Pulmonary artery endothelial cell (primary cell): ENCODE results near the gene SMIM20. TPM values are rescaled to one million over a fixed set of nuclear protein-coding genes. Genes with fewer than 3 reads are reported as not detected.

Source experiments
- DNase-seq: peaks from one replicate; pipeline ENCODE4 v3.0.0-alpha.2; 2011; ENCODE audit warnings: low read depth, low spot score
- total RNA-seq: library from RNA; depleted of rRNA; stranded (reverse); fragments of >200 nt; gene quantifications from 2 replicates; pipeline ENCODE4 v1.2.3, GENCODE V29; 2014

Gene SMIM20
- total RNA-seq, 1 donor from 2014 or later = 24.6 TPM

DNA sequence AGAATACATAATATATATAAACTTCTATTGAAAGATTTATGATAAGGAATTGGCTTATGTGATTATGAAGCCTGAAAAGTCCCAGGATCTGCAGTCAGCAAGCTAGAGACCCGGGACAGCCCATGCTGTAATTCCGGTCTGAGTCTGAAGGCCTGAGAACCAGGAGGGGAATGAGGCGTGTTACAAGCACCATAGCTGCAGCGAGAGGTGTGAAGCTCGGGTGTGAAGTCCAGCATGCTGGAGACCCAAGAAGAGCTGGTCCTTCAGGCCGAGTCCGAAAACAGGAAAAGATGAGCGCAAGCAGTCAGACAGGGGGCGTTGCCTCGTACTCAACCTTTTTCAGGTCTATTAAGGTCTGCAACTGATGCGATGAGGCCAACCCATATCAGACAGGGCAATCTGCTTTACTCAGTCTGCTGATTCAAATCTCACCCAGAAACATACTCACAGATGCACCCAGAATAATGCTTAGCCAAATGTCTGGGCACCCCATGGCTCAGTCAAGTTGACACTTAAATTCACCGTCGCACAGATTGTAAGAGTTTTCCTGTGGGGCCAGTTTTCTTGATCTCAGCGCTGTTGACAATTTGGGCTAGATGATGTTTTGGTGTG, 40.4 kb downstream of the SMIM20 start:
- DNase-seq = no peak

DNA sequence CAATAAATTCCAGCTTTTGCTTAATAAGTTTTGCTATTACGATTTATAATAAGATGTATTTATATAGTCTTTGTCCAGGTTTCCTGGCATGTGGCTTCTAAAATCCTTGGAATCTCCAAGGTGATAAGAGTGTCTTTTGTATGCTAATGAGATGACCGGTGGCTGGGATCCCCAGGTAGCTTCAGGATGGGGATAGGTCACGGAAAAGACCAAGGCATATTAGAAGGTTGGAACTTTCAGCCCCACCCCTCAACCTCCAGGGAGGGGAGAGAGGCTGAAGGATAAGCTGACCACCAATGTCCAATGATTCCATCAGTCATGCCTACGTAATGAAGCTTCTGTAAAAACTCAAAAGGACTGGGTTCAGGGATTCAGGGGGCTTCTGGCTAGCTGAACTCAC, 41.7 kb downstream of the SMIM20 start:
- no peak for DNase-seq

DNA sequence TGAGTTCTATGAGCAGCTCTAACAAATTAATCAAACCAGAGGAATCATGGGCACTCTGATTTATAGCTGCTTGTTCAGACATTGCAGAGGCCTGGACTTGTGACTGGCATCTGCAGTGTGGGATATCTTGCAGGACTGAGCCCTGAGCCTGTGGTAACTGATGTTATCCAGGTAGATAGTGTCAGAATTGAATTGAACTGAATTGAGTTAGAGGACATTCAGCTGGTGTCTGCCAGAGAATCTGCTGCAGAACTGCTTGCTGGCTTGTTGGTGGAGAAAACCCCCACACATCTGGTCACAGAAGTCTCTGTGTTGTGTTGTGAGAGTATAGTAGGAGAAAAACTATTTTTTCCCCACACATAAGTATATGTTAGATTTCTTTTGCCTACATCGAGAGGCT, 42.2 kb downstream of the SMIM20 start:
- DNase-seq = no peak

DNA sequence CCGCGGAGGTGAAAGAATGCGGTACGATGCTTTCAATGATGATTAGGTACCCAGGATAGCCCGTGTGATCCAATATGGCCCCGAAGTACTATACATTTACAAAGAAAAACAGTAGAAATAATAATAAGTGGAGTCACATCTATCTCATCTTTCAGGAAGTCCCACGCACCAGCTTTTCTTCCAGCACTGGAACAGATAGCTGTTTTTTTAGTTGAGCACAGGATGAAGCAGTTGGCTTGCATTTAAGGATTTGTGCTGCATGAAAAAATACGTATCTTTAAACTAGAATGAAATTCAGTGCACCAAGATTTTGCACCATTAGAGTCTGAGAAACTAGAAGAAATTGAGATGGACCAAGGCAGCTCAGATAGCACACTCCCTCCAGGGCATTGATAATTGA, 44.1 kb downstream of the SMIM20 start:
- DNase-seq = no peak

DNA sequence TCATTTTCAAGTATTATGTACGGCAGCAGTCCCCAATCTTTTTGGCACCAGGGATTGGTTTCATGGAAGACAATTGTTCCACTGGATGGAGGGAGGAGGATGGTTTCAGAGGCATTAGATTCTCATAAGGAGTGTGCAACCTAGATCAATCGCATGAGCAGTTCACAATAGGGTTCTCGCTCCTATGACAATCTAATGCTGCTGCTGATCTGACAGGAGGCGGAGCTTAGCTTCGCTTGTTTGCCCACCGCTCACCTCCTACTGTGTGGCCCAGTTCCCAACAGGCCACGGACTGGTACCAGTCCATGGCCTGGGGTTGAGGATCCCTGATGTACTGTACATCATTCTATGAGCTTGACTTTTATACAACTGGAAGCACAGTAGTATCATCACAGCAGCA, 48.4 kb downstream of the SMIM20 start:
- no peak for DNase-seq

DNA sequence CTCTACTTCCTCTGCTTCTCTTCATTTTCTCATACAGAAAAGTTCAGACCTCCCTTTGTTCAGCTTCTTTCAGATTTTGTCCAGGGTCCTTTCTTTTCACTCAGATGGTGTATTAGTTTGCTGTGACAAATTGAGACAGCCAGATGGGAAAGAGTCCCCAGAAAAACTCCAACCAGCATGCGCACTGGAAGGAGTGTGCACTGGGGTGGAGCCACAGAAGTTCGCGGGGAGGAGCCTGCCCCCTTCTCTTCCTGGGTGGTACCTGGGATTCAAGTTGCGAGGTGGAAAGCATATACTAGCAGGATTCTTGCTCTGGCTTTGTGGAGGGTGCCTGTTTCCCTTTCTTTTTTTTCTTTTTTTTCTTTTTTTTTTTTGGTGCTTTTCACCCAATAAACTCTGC, 51.6 kb downstream of the SMIM20 start:
- no peak for DNase-seq

DNA sequence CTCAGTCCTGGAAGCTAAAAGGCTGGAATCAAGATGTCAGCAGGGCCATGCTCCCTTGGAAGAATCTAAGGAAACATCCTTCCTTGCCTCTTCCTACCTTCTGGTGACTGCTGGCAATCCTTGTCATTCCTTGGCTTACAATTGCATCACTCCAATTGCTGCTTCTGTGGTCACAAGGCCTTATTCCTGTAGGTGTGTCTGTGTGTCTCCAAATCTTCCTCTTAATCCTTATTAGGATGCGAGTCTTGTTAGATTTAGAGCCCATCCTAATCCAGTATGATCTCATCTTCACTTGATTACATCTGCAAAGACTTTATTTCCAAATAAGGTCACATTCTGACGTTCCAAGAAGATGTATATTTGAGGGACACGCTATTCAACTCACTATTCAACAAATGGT, 52.2 kb downstream of the SMIM20 start:
- no peak for DNase-seq

DNA sequence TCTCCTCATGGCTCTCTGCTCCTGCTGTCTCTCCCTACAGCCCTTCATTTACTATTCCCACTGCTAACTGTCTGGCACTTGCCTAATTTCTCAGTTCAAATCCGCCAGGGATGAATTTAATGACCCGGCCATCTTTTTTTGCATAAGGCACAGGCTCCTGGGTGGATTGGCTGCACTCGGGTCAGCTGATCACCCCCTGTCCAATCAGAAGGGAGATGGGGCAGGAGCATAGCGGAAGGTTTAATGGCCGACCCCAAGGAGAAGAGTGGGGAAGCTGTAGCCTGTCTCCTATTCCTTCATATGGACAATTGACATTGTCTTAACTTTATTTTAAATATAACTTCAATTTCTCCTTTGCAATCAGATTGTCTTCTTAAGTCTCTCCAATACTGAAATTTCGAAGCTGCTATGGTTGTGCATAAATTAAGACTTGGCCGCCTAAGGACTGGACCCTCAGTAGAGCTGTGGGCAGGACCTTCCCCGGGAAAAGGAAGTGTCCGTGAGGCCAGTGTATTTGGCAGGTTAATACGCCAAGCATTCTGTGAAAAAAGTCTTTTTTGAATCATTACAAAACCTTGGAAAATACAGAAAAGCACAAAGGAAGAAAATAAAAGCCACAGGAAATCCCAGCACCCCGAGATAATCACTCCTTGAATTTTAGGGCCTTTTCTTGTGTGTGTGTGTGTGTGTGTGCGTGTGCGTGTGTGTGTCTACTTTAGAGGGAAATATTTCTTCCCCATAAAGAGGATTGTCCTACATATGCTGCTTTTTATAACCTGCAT, 55.5 kb downstream of the SMIM20 start:
- DNase-seq = no peak

DNA sequence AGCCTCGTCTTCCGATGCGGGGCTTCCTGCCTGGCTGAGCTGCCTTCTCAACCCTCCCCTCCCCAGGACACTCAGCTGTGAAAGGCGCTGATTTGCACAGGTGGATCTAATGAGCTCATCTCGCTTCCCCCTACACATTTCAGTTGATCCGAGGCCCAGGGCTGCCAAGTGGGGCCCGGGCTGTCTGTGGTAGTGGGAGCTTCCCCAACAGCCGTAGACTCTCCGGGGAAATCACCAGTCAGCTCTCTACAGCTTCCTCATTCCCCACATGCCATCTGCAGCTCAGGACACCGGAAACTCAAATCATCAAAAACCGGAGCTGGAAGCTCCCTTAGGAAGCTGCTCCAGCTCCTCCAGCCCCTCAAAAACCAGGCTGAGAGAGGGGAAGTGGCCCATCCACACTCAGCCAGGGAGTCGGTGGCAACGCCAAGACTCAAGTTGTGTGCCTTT, 56.2 kb downstream of the SMIM20 start:
- DNase-seq = no peak

DNA sequence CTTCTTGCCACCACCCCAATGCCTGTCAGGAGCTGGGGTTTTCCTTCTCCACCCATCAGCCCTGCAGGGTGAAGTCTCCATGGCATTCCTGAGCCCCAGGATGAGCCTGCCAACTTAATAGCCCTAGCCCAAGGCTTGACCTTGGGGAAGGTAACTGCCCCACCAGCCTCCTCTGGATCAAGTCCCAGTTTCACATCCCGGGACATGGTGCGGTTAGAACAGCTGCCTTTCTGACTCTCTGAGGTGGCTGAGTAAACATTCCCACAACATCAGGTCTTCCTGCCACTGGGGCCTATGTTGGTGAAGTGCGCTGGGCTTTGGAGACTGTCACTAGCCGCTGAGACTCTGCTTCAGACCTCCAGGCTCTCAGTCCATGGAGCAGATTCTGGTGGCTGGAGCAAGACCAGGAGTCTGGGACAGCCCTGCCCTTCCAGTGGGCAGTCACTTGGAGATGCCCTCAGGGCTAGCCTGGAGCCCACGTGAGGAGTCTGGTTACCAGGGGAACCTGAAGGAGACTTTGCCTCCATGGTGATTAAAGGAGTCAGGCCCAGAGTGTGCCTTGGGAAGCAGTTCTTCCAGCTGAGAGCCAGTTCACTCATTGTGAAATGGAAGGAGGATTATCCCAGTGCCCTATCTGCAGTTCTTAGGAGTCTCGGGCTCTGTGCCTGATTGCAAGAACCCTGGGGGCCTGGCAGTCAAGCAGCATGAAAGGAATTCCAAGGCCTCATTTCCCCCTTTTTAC, 56.8 kb downstream of the SMIM20 start:
- DNase-seq = no peak

DNA sequence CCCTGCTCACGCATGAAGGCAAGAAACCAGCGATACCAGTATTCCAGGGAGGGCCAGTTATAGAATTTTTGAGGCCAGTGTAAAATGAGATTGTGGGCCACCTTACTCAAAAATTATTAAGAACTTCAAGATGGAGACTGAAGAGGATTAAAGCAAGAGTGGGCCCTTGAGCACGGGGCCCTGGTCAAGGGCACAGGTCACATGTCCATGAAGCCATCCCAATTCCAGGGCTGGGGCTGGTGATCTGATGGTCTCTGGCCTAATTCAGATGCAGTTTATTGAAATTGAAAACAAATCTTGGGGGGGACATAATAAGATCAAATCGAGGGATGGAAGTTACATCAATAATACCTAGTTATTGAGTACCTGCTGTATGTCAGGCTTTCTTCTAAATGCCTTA, 58.3 kb downstream of the SMIM20 start:
- DNase-seq = no peak

DNA sequence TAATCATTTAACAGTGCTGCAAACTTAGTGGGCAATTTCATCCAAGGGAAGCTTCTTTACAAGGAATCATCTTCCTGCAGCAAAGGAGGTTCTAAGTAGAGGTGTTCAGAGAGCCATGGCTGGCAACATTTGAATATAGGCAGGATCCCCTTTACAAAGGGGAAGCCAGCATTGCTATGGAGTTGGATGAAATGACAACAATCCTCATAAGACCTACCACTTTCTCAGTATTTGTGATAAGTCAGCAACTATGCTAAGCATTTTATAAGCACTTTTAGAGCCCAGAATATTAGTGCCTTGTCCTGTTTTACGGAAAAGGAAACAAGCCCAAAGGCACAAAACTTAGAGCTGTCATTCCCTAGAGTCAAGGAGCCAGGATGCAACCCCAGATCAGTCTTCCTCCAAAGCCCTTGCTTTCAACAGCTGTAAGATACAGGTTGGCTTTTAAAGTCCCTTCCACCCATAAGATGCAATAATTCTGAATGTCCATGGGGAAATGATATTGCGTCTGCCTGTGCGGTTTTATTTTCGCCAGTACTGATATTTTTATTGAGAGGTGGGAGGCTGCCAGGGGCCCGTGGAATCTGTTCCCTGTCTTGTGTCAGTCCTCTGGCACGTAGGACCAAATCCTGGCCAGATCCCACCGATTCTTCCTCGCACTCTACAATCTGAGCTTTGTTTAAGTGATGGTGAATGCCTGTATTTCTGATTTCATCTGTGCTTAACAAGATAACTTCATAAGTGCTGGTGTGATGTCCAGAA, 59.1 kb downstream of the SMIM20 start:
- no peak for DNase-seq

DNA sequence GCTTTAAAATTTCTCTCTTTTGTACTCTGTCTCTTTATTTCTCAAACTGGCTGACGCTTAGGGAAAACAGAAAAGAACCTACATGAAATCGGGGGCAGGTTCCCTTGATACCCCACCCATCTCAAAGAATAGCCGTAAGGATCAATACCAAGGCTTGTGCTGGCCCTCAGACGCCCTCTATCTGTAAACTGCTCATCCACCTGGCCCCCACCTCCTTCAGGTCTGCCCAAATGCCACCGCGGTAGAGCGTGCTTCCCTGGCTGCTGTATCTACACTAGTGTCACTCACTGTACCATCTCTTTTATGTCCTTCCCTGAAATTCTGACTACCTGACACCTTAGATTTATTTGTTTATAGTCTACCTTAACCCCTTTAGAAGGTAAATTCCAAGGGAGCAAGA, 62.8 kb downstream of the SMIM20 start:
- DNase-seq = no peak

DNA sequence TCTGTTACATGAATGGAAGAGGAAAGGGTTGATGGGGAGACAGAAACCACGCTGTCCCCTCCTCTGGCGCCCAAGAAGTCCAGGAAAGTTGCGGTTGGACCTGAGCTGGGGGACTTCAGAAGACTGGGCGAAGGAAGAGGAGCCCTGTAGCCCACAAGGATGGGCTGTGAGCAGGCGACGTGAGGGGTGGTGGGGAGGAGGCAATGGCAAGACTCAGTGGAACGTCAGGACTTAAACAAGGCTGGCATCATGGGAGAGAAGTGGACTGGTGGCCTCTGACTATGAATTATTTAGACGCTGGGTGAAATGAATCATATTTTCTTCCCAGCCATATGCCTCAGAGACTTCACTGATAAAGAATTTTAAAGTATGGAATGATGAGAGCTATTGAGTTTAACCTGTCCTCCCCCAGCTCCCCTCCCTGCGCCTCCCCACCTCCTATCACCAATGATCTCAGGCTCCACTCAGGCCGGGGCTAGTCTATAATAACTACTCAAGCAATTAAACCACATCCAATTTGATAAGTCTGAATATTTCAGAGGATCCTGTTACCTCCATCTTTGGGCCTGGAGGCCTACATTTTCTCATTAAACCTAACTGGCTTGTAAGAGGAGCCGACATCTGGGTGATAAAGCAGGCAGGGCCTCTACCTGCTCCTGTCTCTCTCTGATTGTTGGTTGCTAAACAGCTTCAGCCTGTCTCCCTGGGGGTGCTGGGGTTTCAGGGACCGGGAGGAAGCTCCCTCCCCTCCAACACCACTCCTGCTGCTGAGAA, 63.6 kb downstream of the SMIM20 start:
- no peak for DNase-seq

DNA sequence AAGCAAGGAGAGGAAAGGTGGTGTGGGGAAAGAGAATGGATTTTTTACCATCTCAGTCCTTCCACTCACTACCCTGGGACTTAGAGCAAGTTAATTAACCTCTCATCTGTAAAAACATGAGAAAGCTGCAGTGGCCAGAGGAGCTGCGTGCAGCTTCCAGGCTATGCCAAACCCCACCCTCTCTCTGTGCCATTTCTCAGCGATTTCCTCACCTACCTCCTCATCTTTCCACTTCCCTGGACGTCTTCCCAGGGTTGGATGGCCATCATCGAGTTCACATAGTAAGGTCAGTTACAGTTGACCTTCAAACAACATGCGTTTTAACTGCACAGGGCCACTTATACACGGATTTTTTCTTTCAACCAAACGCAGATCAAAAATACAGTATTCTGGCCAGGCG, 64.3 kb downstream of the SMIM20 start:
- DNase-seq = no peak

Other genes with a start within 250 kb of the SMIM20 start
- gene SEL1L3, start 51.2 kb upstream of the SMIM20 start, total RNA-seq = 121 and 217 TPM in 2 replicates